Astrocyte (in vitro differentiated cells and primary cell): ENCODE results near the gene ATRN.

ENCODE experiments used
- CTCF ChIP-seq: IDR thresholded peaks from 2 replicates; pipeline ENCODE4 v1.5.1; 2011; ENCODE audit warnings: low read depth, mild to moderate bottlenecking, inconsistent platforms, low read length, moderate library complexity; ENCODE audit not compliant: insufficient read depth
- EZH2 ChIP-seq: IDR thresholded peaks from 2 replicates; pipeline ENCODE4 v1.6.1; 2012; ENCODE audit warnings: mild to moderate bottlenecking, low read length, inconsistent platforms; ENCODE audit not compliant: insufficient read depth

GRCh38 chr20:3628502-3629314 lies 157.9 kb downstream of the ATRN start:
- TF ChIP-seq CTCF: no peak
- no peak for TF ChIP-seq EZH2
